ENCODE results near the gene PROK2.

PROK2 gene

GRCh38 chr3:71734881-71735280 lies 50.1 kb downstream of the PROK2 start:
- DNase-seq (ENCODE audit: low read depth in 2 of 2) = no peak

- no peak for DNase-seq (ENCODE audit: low read depth in 2 of 2)
Observed at GRCh38 chr3:71733319-71733718, 51.6 kb downstream of the PROK2 start.

GRCh38 chr3:71732637-71733036 lies 52.3 kb downstream of the PROK2 start:
- no peak for DNase-seq (ENCODE audit: low read depth in 2 of 2)

- DNase-seq (ENCODE audit: low read depth in 2 of 2) = no peak
Observed at GRCh38 chr3:71728632-71729342, 56.2 kb downstream of the PROK2 start.

- no peak for DNase-seq (ENCODE audit: low read depth in 2 of 2)
Observed at GRCh38 chr3:71726146-71726545, 58.8 kb downstream of the PROK2 start.

GRCh38 chr3:71725271-71725991 lies 59.5 kb downstream of the PROK2 start, which contains the start of gene EIF4E3:
Gene EIF4E3, minus strand, starts transcription at chr3:71725402. Its CDS starts 35 bp downstream, at chr3:71725367.
- DNase-seq (ENCODE audit: low read depth in 2 of 2) = peak; percentile 24 to 25

GRCh38 chr3:71724584-71725270 lies 60.2 kb downstream of the PROK2 start:
- peak; percentile 19 to 33 for DNase-seq (ENCODE audit: low read depth in 2 of 2)

- DNase-seq (ENCODE audit: low read depth in 2 of 2) = no peak
Observed at GRCh38 chr3:71724171-71724453, 60.8 kb downstream of the PROK2 start.

- DNase-seq (ENCODE audit: low read depth in 2 of 2) = peak in 1 of 2 donors; percentile 48
Observed at GRCh38 chr3:71723452-71724170, 61.3 kb downstream of the PROK2 start.

GRCh38 chr3:71722693-71723092 lies 62.3 kb downstream of the PROK2 start:
- no peak for DNase-seq (ENCODE audit: low read depth in 2 of 2)
